ENCODE measurements around the gene FLOT1. TPM values are rescaled to one million over a fixed set of nuclear protein-coding genes. Genes with fewer than 3 reads are reported as not detected.

FLOT1 gene
- total RNA-seq, 1 experiment from 2014 or later, result 111 TPM

GRCh38 chr6:30776390-30777154 is 34.1 kb upstream of the FLOT1 start:
- no peak overlapping the region for H3K4me3 Mint-ChIP-seq
- H3T11ph ChIP-seq (ENCODE audit: low read length), result no peak overlapping the region
- no peaks in the 10 kb centered on the region for H3K27me3 ChIP-seq (ENCODE audit: insufficient read depth, low read length)
- H3K9me3 Mint-ChIP-seq, result peaks cover 11 to 13% of the 10 kb centered on the region in 2 experiments
- H4K5ac ChIP-seq (ENCODE audit: insufficient read length, low read depth, low read length), result no peak overlapping the region
- H3K36me3 Mint-ChIP-seq (ENCODE audit: insufficient read depth in 1 of 3, low read depth in 3 of 3), result peaks cover 7 to 18% (median 11%) of the 10 kb centered on the region in 3 experiments
- H3K27ac Mint-ChIP-seq, result no peak overlapping the region
- H3K9ac ChIP-seq (ENCODE audit: extremely low read depth, insufficient read length, low read length), result no peak overlapping the region
- H2BK20ac ChIP-seq (ENCODE audit: low read depth, low read length, poor library complexity, severe bottlenecking), result no peak overlapping the region
- no peak overlapping the region for H3K18ac ChIP-seq (ENCODE audit: insufficient read length, low read depth, low read length)
- no peak overlapping the region for H2BK12ac ChIP-seq (ENCODE audit: insufficient read length, low read depth, low read length)
- no peaks in the 10 kb centered on the region for H3K9me3 ChIP-seq (ENCODE audit: control insufficient read depth, low read depth, low read length)
- H2BK120ac ChIP-seq (ENCODE audit: low read depth, low read length, poor library complexity, severe bottlenecking), result no peak overlapping the region
- no peak overlapping the region for H2BK15ac ChIP-seq (ENCODE audit: low read depth, low read length)
- no CpG with 5 or more reads among the region's 5 CpGs for WGBS (ENCODE audit: extremely low coverage, insufficient read length, low lambda C conversion rate)
- H3K27ac ChIP-seq (ENCODE audit: insufficient read length, low read depth, low read length), result no peak overlapping the region
- H3K4me1 Mint-ChIP-seq, result peaks cover 20 to 23% of the 10 kb centered on the region in 2 experiments
- H2AFZ ChIP-seq (ENCODE audit: low read length), result no peak overlapping the region
- no peaks in the 10 kb centered on the region for H4K20me1 ChIP-seq (ENCODE audit: control insufficient read depth, insufficient read depth, insufficient read length)
- no peak for DNase-seq
- H3K79me2 ChIP-seq (ENCODE audit: insufficient read depth, low read length), result no peaks in the 10 kb centered on the region
- no peaks in the 10 kb centered on the region; the same call in 1 of the 2 replicates for H3K4me1 ChIP-seq (ENCODE audit: insufficient read depth, low read length)
- H2BK5ac ChIP-seq (ENCODE audit: insufficient read length, low read length), result no peak overlapping the region
- H4K8ac ChIP-seq (replicated peaks; ENCODE audit: insufficient read length, low read depth, low read length), result no peak overlapping the region
- no peak overlapping the region for H3K23ac ChIP-seq (ENCODE audit: insufficient read length, low read depth, low read length)
- no peak overlapping the region for H3K14ac ChIP-seq (ENCODE audit: insufficient read depth, low read length)
- no peak for TF ChIP-seq CTCF (conservative IDR thresholded peaks at IDR 0.05)
- no peak overlapping the region for H3K4ac ChIP-seq (ENCODE audit: low read depth, low read length)
- no peak overlapping the region for H3K56ac ChIP-seq (ENCODE audit: insufficient read length, low read depth, low read length)
- H3K79me1 ChIP-seq (ENCODE audit: insufficient read depth, low read depth, low read length, poor library complexity, severe bottlenecking), result no peaks in the 10 kb centered on the region
- H3K27me3 Mint-ChIP-seq (ENCODE audit: low read depth), result peaks cover 11% of the 10 kb centered on the region
- H4K91ac ChIP-seq (ENCODE audit: insufficient read length, low read depth, low read length), result no peak overlapping the region
- no peaks in the 10 kb centered on the region for H3K23me2 ChIP-seq (ENCODE audit: insufficient read length, low read depth, low read length, poor library complexity, severe bottlenecking)
- no peak overlapping the region for H2AK5ac ChIP-seq (ENCODE audit: insufficient read length, low read length)
- H3K4me2 ChIP-seq (ENCODE audit: insufficient read depth, insufficient read length, low read length), result no peak overlapping the region

All from H9 (cell line).